GM11168 (cell line): ENCODE results near the gene BLMH.

ENCODE experiments used
- in situ Hi-C: fragments of 300-500 bp; cut with MboI; formaldehyde crosslinking; loops from one replicate; pipeline ENCODE4 v1.12.0; 2022; ENCODE audit warnings: low sequenced_read_pairs; ENCODE audit not compliant: unreplicated experiment

Gene BLMH

GRCh38 chr17:30291543-30292285 is at the start of gene BLMH:
Gene BLMH, minus strand, starts transcription at chr17:30291944. Its CDS starts 125 bp downstream, at chr17:30291819.
- in situ Hi-C loops, result no loop called here

GRCh38 chr17:30340801-30341356 is 49.1 kb upstream of the BLMH start:
- in situ Hi-C loops, result loop anchor here (10.0 kb wide), 1 partner anchor 236 kb away; no protein-coding TSS in a partner anchor

GRCh38 chr17:30339086-30339485 is 47.3 kb upstream of the BLMH start:
- in situ Hi-C loops, result no loop called here

GRCh38 chr17:30337393-30337999 is 45.8 kb upstream of the BLMH start:
- in situ Hi-C loops, result no loop called here

GRCh38 chr17:30336369-30337171 is 44.8 kb upstream of the BLMH start:
- in situ Hi-C loops, result no loop called here

- in situ Hi-C loops, result no loop called here
These were observed 42.7 kb upstream of the BLMH start for GRCh38 chr17:30334421-30334820.

- in situ Hi-C loops, result no loop called here
These were observed 42.0 kb upstream of the BLMH start, which contains the start of gene TMIGD1 for GRCh38 chr17:30333503-30334360. Gene TMIGD1, minus strand, starts transcription at chr17:30334057. Its CDS starts 1,924 bp downstream, at chr17:30332133.

GRCh38 chr17:30332057-30332542 is 40.4 kb upstream of the BLMH start:
- in situ Hi-C loops, result no loop called here

GRCh38 chr17:30326809-30327208 is 35.1 kb upstream of the BLMH start:
- in situ Hi-C loops, result no loop called here

- in situ Hi-C loops, result no loop called here
These were observed 33.0 kb upstream of the BLMH start for GRCh38 chr17:30324723-30325122.

GRCh38 chr17:30323895-30324319 is 32.2 kb upstream of the BLMH start:
- in situ Hi-C loops, result no loop called here

- in situ Hi-C loops, result no loop called here
These were observed 31.6 kb upstream of the BLMH start for GRCh38 chr17:30323262-30323894.

GRCh38 chr17:30321314-30321713 is 29.6 kb upstream of the BLMH start:
- in situ Hi-C loops, result no loop called here

GRCh38 chr17:30318155-30318554 is 26.4 kb upstream of the BLMH start:
- in situ Hi-C loops, result no loop called here

- in situ Hi-C loops, result no loop called here
These were observed 25.0 kb upstream of the BLMH start for GRCh38 chr17:30316736-30317135.

- in situ Hi-C loops, result no loop called here
These were observed 23.4 kb upstream of the BLMH start for GRCh38 chr17:30315106-30315505.

- in situ Hi-C loops, result no loop called here
These were observed 22.7 kb upstream of the BLMH start for GRCh38 chr17:30314474-30314873.

- in situ Hi-C loops, result no loop called here
These were observed 20.5 kb upstream of the BLMH start for GRCh38 chr17:30312226-30312625.

- in situ Hi-C loops, result no loop called here
These were observed 18.8 kb upstream of the BLMH start for GRCh38 chr17:30310562-30310961.
